K562 (cell line): Measurements from ENCODE around the gene CLDND1. TPM values are rescaled to one million over a fixed set of nuclear protein-coding genes. Genes with fewer than 3 reads are reported as not detected.

Source experiments
- ATAC-seq: fragments of 200-7000 bp; cut with Tn5 transposase; 3 replicates; pipeline ENCODE4 v1.9.1; 2020; ENCODE audit warnings: moderate library complexity
- BruUV-seq: library from RNA; stranded (reverse); fragments of 400-500 nt; replicated peaks from 2 replicates; lab custom pipeline; 2021; lab: Mats Ljungman, UMichigan
- CTCF ChIA-PET: fragments of 300-600 bp; formaldehyde crosslinking; extraction: SDS; loops from one replicate; lab custom pipeline; 2021; ENCODE audit warnings: low intra/inter-chr PET ratio; lab: Yijun Ruan, JAX
- POLR2A ChIA-PET: fragments of 300-600, 350-650 bp; sonication (Branson Sonifier 250); formaldehyde crosslinking; extraction: SDS; loops from one replicate; lab custom pipeline; 2021; ENCODE audit warnings: antibody characterized with exemption, inconsistent platforms; lab: Yijun Ruan, JAX
- DNase-seq, 4 experiments: peaks; one replicate each; pipeline versions ENCODE4 v3.0.0 to v3.0.0-alpha.2; 2011 to 2018; ENCODE audit warnings: low spot score in 3 of 4, mixed read lengths in 3 of 4; ENCODE audit errors: extremely low read depth in 1 of 4
- FAIRE-seq: peaks from 2 replicates; lab custom pipeline; 2011; peaks lifted over from hg19 to GRCh38; lab: Jason Lieb, UNC
- H2AFZ ChIP-seq: 2 replicates; pipeline ENCODE4 v1.6.0; 2011; ENCODE audit warnings: low read depth, low read length, control low read depth, inconsistent platforms
- H3K27ac ChIP-seq: fragments of 200-600 bp; 3 replicates; pipeline ENCODE4 v1.8.0; 2011; ENCODE audit warnings: low read depth, mild to moderate bottlenecking, control low read depth, inconsistent platforms, low read length, moderate library complexity, mixed read lengths; ENCODE audit errors: extremely low read depth
- H3K27me3 ChIP-seq, 2 experiments: fragments of 300-600 bp in 1 of 2; 2 replicates in 1 of 2; 3 replicates in 1 of 2; pipeline versions ENCODE4 v1.6.0 to v1.8.0; 2011; ENCODE audit warnings: inconsistent platforms in 2 of 2, low read length in 2 of 2, mild to moderate bottlenecking in 1 of 2, mixed read lengths in 1 of 2, moderate library complexity in 1 of 2; ENCODE audit not compliant: control insufficient read depth in 2 of 2, insufficient read depth in 2 of 2
- H3K36me3 ChIP-seq: fragments of 300-600 bp; 3 replicates; pipeline ENCODE4 v1.8.0; 2011; ENCODE audit warnings: mild to moderate bottlenecking, low read length, inconsistent platforms; ENCODE audit not compliant: control insufficient read depth, insufficient read depth
- H3K4me1 ChIP-seq, 2 experiments: fragments of 200-600 bp in 1 of 2; replicated peaks in 1 of 2; 2 replicates in 1 of 2; 3 replicates in 1 of 2; pipeline versions ENCODE4 v1.5.1 to v1.8.0; 2011; ENCODE audit warnings: inconsistent platforms in 2 of 2, low read length in 2 of 2, mild to moderate bottlenecking in 1 of 2, mixed read lengths in 1 of 2, moderate library complexity in 1 of 2; ENCODE audit not compliant: control insufficient read depth in 2 of 2, insufficient read depth in 2 of 2
- H3K4me2 ChIP-seq: 2 replicates; pipeline ENCODE4 v1.6.1; 2011; ENCODE audit warnings: low read length, control low read depth, inconsistent platforms, mixed read lengths; ENCODE audit not compliant: insufficient read depth
- H3K4me3 ChIP-seq: fragments of 200-600 bp; sonication (generic), shearing (Covaris generic); 2 replicates; pipeline ENCODE4 v1.5.1; 2016; ENCODE audit warnings: control low read depth, inconsistent platforms
- H3K79me2 ChIP-seq: fragments of 200-600 bp; 3 replicates; pipeline ENCODE4 v1.8.0; 2011; ENCODE audit warnings: low read length, inconsistent platforms; ENCODE audit not compliant: control insufficient read depth, insufficient read depth
- H3K9ac ChIP-seq, 2 experiments: 2 replicates each; pipeline versions ENCODE4 v1.6.0 to v1.6.1; 2011; ENCODE audit warnings: low read depth in 2 of 2, low read length in 2 of 2, control low read depth in 1 of 2, inconsistent platforms in 1 of 2, mild to moderate bottlenecking in 1 of 2, mixed read lengths in 1 of 2; ENCODE audit not compliant: insufficient read depth in 1 of 2
- H3K9me1 ChIP-seq: one replicate; pipeline ENCODE4 v1.6.0; 2011; ENCODE audit warnings: inconsistent platforms, mild to moderate bottlenecking, low read length, moderate library complexity; ENCODE audit not compliant: control insufficient read depth, insufficient read depth
- H3K9me3 ChIP-seq: replicated peaks from 2 replicates; pipeline ENCODE4 v1.5.1; 2011; ENCODE audit warnings: low read depth, low read length, inconsistent platforms; ENCODE audit not compliant: control insufficient read depth, insufficient read depth
- H4K20me1 ChIP-seq: replicated peaks from 2 replicates; pipeline ENCODE4 v1.6.1; 2011; ENCODE audit warnings: low read length, inconsistent platforms, mixed read lengths; ENCODE audit not compliant: control insufficient read depth, insufficient read depth
- CHD4 ChIP-seq: fragments of 200-600 bp; sonication (generic); IDR thresholded peaks from 3 replicates; pipeline ENCODE4 v1.6.1; 2012; ENCODE audit warnings: low read depth, mild to moderate bottlenecking, mixed read lengths, low read length, inconsistent platforms; ENCODE audit not compliant: insufficient read depth, insufficient replicate concordance, poor library complexity, severe bottlenecking
- E4F1 ChIP-seq: fragments of 250-450 bp; sonication (Bioruptor Pico); IDR thresholded peaks from 2 replicates; pipeline ENCODE4 v1.5.0; 2021; ENCODE audit warnings: mild to moderate bottlenecking, borderline replicate concordance
- ESRRB ChIP-seq: fragments of 250-450 bp; sonication (Bioruptor Pico); IDR thresholded peaks from 2 replicates; pipeline ENCODE4 v1.5.0; 2020; ENCODE audit warnings: mild to moderate bottlenecking, moderate library complexity, borderline replicate concordance
- NBN ChIP-seq: fragments of 450-650 bp; IDR thresholded peaks from 2 replicates; pipeline ENCODE4 v1.6.1; 2016; ENCODE audit warnings: low read depth, mild to moderate bottlenecking
- PCBP1 ChIP-seq: fragments of 200-400 bp; formaldehyde crosslinking; IDR thresholded peaks from 2 replicates; pipeline ENCODE4 v1.6.1; 2018; ENCODE audit warnings: mild to moderate bottlenecking, low read depth, low read length; ENCODE audit not compliant: poor library complexity, severe bottlenecking
- PHF8 ChIP-seq: fragments of 200-600 bp; sonication (generic); IDR thresholded peaks from 2 replicates; pipeline ENCODE4 v1.6.1; 2012; ENCODE audit warnings: mixed run types, mild to moderate bottlenecking, inconsistent platforms, low read length, moderate library complexity, borderline replicate concordance
- RFX7 ChIP-seq: fragments of 250-450 bp; sonication (Bioruptor Pico); IDR thresholded peaks from 2 replicates; pipeline ENCODE4 v1.5.1; 2021; ENCODE audit warnings: mild to moderate bottlenecking
- SIN3A ChIP-seq, 2 experiments: fragments of 150-350 bp in 1 of 2; IDR thresholded peaks; 2 replicates each; pipeline ENCODE4 v1.6.1; 2011 to 2016; ENCODE audit warnings: borderline replicate concordance in 2 of 2, low read depth in 2 of 2, low read length in 2 of 2, mild to moderate bottlenecking in 2 of 2, moderate library complexity in 2 of 2; ENCODE audit not compliant: control insufficient read depth in 1 of 2
- SMAD2 ChIP-seq: fragments of 150-350 bp; IDR thresholded peaks from 2 replicates; pipeline ENCODE4 v1.6.1; 2014; ENCODE audit warnings: low read depth, mild to moderate bottlenecking, low read length
- STAT5A ChIP-seq: IDR thresholded peaks from 2 replicates; pipeline ENCODE4 v1.6.1; 2012; ENCODE audit warnings: low read length, inconsistent platforms, borderline replicate concordance
- TAL1 ChIP-seq: fragments of 450-650 bp; IDR thresholded peaks from 2 replicates; pipeline ENCODE4 v1.6.1; 2016; ENCODE audit warnings: mild to moderate bottlenecking
- ZKSCAN3 ChIP-seq: fragments of 250-450 bp; sonication (Bioruptor Pico); IDR thresholded peaks from 2 replicates; pipeline ENCODE4 v1.4.0; 2020
- ZNF212 ChIP-seq: fragments of 450-650 bp; formaldehyde crosslinking; IDR thresholded peaks from 2 replicates; pipeline ENCODE4 v1.4.0; 2020; ENCODE audit warnings: mild to moderate bottlenecking
- ZNF224 ChIP-seq: sonication (generic); formaldehyde crosslinking; IDR thresholded peaks from 2 replicates; pipeline ENCODE4 v1.8.0; 2022; ENCODE audit warnings: mild to moderate bottlenecking, missing genetic modification reagents
- ZNF41 ChIP-seq: fragments of 250-450 bp; sonication (Bioruptor Pico); conservative IDR thresholded peaks from 2 replicates; pipeline ENCODE4 v1.4.0; 2020; ENCODE audit warnings: mild to moderate bottlenecking
- ZSCAN29 ChIP-seq: fragments of 450-650 bp; IDR thresholded peaks from 2 replicates; pipeline ENCODE4 v1.6.1; 2017
- WGBS: fragments of 100-300 bp; shearing (Covaris generic); methylation state at CpG from one replicate; pipeline ENCODE4 v1.1.6; 2016; ENCODE audit warnings: low coverage, mixed read lengths; ENCODE audit not compliant: insufficient coverage; ENCODE audit errors: missing lambda C conversion rate; 5-methylcytosine and 5-hydroxymethylcytosine counted together
- in situ Hi-C: fragments of 300-500 bp; cut with MboI; formaldehyde crosslinking; loops from 4 replicates; pipeline ENCODE4 v1.15.0; 2018; ENCODE audit warnings: inconsistent platforms, mixed read lengths
- intact Hi-C: fragments of 100-400 bp; cut with micrococcal nuclease; formaldehyde crosslinking; loops from 2 replicates; pipeline ENCODE4 v1.14.2; 2022
- polyA plus RNA-seq, 8 experiments: library from polyadenylated mRNA; depleted of rRNA in 4 of 8; stranded (reverse) in 5 of 8; unstranded in 3 of 8; fragments of >200 nt; fragmentation: Nextera tagmentation in 2 of 8; fragmentation: Illumina TruSeq in 1 of 8; extraction: Ambion mirVana in 2 of 8; extraction: Trizol in 1 of 8; gene quantifications; 2 replicates each; pipeline versions ENCODE4 v1.2.1 to v1.2.3, GENCODE V29; 2011 to 2014; ENCODE audit warnings: inconsistent platforms in 1 of 8, missing spikeins in 1 of 8
- total RNA-seq, 7 experiments: library from RNA; depleted of rRNA in 6 of 7; stranded (reverse); fragments of >200 nt in 6 of 7; fragmentation: Illumina TruSeq in 2 of 7; extraction: Trizol in 2 of 7; gene quantifications; 2 replicates each; pipeline versions ENCODE4 v1.2.1 to v1.2.3, GENCODE V29; 2011 to 2021; ENCODE audit warnings: low replicate concordance in 1 of 7

The CLDND1 gene
- total and polyA plus RNA-seq, 9 of the 15 experiments (the other 6 are each of a cell fraction or from before 2014, with no cell fraction given) = 29.2 to 141 (median 60.7) TPM

GRCh38 chr3:98540346-98540745 is 17.6 kb upstream of the CLDND1 start:
- no peak overlapping the region for H3K9ac ChIP-seq
- H3K79me2 ChIP-seq = no peaks in the 10 kb centered on the region
- H4K20me1 ChIP-seq = no peaks in the 10 kb centered on the region
- ChIA-PET CTCF (no interaction called here), POLR2A (no interaction called here)
- ATAC-seq (no peak), DNase-seq (no peak), FAIRE-seq (no peak)
- H3K4me2 ChIP-seq = no peak overlapping the region
- H3K4me3 ChIP-seq = no peak overlapping the region
- H3K4me1 ChIP-seq = no peaks in the 10 kb centered on the region; a peak in 1 of 5 replicates
- no peaks in the 10 kb centered on the region for H3K9me1 ChIP-seq
- intact Hi-C loops (no loop called here), in situ Hi-C loops (no loop called here)
- H3K27ac ChIP-seq = no peak overlapping the region
- TF ChIP-seq ZNF224 (CRISPR knock-in tag) (no peak), PHF8 (no peak), STAT5A (no peak), ESRRB (CRISPR knock-in tag) (no peak), E4F1 (no peak), PCBP1 (no peak), SMAD2 (no peak), ZNF212 (no peak), ZNF41 (no peak), NBN (no peak), TAL1 (no peak), ZKSCAN3 (CRISPR knock-in tag) (no peak), CHD4 (no peak), RFX7 (CRISPR knock-in tag) (no peak), SIN3A (IDR thresholded peaks at IDR 0.05; ENCODE audit: borderline replicate concordance in 2 of 2, control insufficient read depth in 1 of 2, low read depth in 2 of 2, low read length in 2 of 2) (no peak), ZSCAN29 (no peak)
- WGBS = 53% methylated on average over 3 of the region's 3 CpGs
- no TSS peak for BruUV-seq
- no peaks in the 10 kb centered on the region for H3K9me3 ChIP-seq
- H2AFZ ChIP-seq = no peak overlapping the region
- H3K27me3 ChIP-seq = no peaks in the 10 kb centered on the region
- H3K36me3 ChIP-seq = no peaks in the 10 kb centered on the region
